Measurements from ENCODE around the gene TUBGCP5. TPM values are rescaled to one million over a fixed set of nuclear protein-coding genes. Genes with fewer than 3 reads are reported as not detected.

TUBGCP5 gene
- total RNA-seq, 2 donors from 2014 or later, result 23.0 to 24.7 TPM

DNA sequence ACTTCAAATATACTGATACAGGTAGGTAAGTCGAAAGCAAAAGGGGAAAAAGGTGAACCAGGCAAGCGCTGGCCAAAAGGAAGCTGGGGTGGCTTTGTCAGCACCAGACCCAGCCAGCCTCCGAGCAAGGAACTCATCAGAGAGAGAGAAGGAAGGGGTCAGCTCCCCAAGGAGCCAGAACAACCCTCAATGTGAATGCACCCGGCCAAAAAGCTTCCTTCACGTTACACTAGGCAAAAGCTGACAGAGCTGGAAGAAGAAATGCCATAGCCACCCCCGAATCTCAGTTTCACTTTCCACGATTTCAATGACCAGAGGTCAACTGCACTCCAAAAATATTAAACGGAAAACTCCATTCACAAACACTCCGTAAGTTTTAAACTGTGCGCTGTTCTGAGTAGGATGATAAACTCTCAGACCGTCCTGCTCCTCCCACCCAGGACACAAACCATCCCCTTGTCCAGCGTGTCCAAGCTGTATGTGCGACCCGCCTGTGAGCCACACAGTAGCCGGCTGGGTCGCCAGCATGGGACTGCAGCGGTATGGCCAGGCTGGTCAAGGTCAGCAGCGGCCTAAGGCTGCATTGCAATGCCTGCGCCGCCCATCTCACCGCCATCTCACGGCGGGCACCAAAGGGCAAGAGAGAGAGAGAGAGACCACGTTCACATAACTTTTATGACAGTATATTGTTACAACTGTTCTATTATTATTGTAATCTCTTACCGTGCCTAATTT lies 88.9 kb downstream of the TUBGCP5 start:
- no peak overlapping the region for H3K27ac Mint-ChIP-seq
- H3K4me1 Mint-ChIP-seq, result peaks cover 33% of the 10 kb centered on the region

More for the DNA sequence above, 88.9 kb downstream of the TUBGCP5 start:
- Histone ChIP-seq H3K27me3 (ENCODE audit: control insufficient read depth, insufficient read depth, low read length, poor library complexity, severe bottlenecking) (no peaks in the 10 kb centered on the region), H3K27ac (ENCODE audit: low read depth, low read length) (no peak overlapping the region), H3K9me3 (ENCODE audit: control insufficient read depth, low read length) (no peaks in the 10 kb centered on the region), H3K4me1 (ENCODE audit: control insufficient read depth, insufficient read depth, low read length) (no peaks in the 10 kb centered on the region), H3K36me3 (ENCODE audit: control insufficient read depth, insufficient read depth, low read length) (peaks cover 5% of the 10 kb centered on the region), H3K9ac (ENCODE audit: extremely low read depth, low read length, poor library complexity, severe bottlenecking) (no peak overlapping the region), H3K4me3 (ENCODE audit: low read length) (no peak overlapping the region)
- no peak for DNase-seq
- 92 to 98% methylated on average over 9 to 24 of the region's 25 CpGs for WGBS, 2 experiments (ENCODE audit: insufficient coverage in 1 of 2, insufficient read length in 1 of 2)
- Mint-ChIP-seq H3K9me3 (no peaks in the 10 kb centered on the region), H3K36me3 (ENCODE audit: low read depth) (peaks cover 8% of the 10 kb centered on the region), H3K4me3 (no peak overlapping the region), H3K27me3 (ENCODE audit: insufficient read depth) (no peaks in the 10 kb centered on the region)
- TF ChIP-seq, protein P1, sequence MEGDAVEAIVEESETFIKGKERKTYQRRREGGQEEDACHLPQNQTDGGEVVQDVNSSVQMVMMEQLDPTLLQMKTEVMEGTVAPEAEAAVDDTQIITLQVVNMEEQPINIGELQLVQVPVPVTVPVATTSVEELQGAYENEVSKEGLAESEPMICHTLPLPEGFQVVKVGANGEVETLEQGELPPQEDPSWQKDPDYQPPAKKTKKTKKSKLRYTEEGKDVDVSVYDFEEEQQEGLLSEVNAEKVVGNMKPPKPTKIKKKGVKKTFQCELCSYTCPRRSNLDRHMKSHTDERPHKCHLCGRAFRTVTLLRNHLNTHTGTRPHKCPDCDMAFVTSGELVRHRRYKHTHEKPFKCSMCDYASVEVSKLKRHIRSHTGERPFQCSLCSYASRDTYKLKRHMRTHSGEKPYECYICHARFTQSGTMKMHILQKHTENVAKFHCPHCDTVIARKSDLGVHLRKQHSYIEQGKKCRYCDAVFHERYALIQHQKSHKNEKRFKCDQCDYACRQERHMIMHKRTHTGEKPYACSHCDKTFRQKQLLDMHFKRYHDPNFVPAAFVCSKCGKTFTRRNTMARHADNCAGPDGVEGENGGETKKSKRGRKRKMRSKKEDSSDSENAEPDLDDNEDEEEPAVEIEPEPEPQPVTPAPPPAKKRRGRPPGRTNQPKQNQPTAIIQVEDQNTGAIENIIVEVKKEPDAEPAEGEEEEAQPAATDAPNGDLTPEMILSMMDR (conservative IDR thresholded peaks at IDR 0.05), result no peak

Other genes with a start within 250 kb of the TUBGCP5 start
- gene NIPA2, start 200.9 kb downstream of the TUBGCP5 start, total RNA-seq, result 10 to 100 TPM; 57.0 to 58.3 TPM
- 100 to 1,000 TPM; 134 to 139 TPM for gene CYFIP1, start 59.2 kb downstream of the TUBGCP5 start, total RNA-seq
- not detected for gene GOLGA6L1, start 97.3 kb upstream of the TUBGCP5 start, total RNA-seq

Data from endodermal cell (in vitro differentiated cells).